GM18517 (cell line): Measurements from ENCODE around the gene ARHGEF2.
"Not testable (repeated sequence)": the region's sequence is repeated elsewhere in the genome, so short reads cannot be mapped to it uniquely, and the experiment has no call there.

Experiments
- ATAC-seq: cut with Tn5 transposase; IDR thresholded peaks from one replicate; pipeline ENCODE4 v1.9.1; 2021; ENCODE audit warnings: mild to moderate bottlenecking, moderate library complexity; ENCODE audit not compliant: unreplicated experiment

ARHGEF2 gene

DNA sequence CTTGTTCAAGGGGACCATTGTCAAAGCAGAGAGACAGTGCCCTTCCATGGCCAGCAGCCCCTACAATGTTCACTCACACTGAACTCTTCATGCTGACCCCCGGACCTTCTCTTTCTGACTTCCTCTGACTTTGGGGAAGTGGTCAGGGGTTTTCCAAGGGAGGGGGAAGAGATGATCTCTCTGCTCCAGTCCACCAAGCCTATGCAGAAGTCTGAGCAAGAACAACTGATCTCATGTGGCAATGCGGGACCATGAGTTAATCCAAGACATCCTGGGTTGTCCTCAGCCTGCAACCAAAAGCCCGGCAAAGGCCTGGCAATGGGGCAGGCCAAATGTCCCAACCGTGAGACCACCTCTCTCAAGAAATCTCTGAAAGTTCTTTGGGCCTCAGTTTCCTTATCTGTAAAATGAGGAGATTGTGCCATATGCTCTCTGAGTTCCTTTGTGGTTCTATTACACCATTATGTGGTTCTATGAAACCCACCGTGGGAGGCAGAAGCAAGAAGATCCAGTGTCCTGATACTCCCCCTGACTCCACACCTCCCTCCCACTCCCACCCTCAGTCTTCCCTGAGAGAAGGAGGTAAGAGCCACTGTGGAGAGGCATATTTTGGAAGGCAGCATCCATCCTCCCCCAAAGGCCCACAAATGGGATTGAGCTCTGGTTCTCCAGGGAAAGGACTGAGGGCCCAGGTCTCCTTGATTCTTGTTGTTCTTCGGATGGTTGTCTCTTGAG lies 11.8 kb upstream of the ARHGEF2 start:
- ATAC-seq: no peak

- ATAC-seq: no peak
These were observed 11.1 kb upstream of the ARHGEF2 start for GRCh38 chr1:155989242-155990004.

GRCh38 chr1:155984903-155985645 lies 6.7 kb upstream of the ARHGEF2 start:
- ATAC-seq: not testable (repeated sequence)

DNA sequence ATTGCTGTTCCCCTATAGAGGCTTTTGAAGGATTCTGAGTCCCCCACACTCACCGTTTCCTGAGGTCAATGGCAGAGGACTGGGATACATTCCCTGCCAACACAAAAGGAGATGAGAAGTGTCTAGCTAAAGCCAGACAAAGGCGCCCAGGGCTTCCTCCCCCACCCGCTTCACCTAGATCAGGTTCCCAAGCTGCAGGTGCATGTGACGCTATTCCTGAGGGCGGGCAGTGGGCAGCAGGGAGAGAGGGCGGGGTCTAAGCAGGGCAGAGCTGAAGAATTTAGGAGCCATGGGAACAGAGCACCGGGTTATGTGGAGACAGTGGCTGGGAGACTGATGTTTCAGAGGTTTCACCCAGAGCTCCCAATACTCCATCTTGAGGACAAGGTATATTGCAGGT lies 6.0 kb upstream of the ARHGEF2 start:
- ATAC-seq: no peak

- no peak for ATAC-seq
These were observed 5.1 kb upstream of the ARHGEF2 start for GRCh38 chr1:155983191-155984024.

DNA sequence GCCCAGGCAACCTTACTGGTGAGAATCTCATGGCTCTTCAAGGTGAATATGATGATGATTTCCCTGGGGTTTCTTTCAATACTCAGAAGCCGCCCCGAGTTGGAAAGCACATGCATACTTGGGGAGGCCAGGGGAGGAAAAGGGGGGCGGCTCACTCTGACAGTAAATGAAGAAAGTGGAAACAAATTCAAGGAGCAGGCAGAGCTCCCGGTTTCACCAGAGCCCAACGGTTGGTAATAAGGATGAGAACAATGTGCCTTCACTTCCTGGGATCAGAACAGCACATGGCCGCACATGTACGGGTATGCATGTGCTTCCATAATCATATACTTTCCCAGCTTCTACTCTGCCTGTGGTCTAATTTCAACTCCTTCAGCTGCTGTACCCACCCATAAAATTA lies 3.8 kb upstream of the ARHGEF2 start:
- no peak for ATAC-seq

GRCh38 chr1:155981266-155982088 lies 3.1 kb upstream of the ARHGEF2 start:
- no peak for ATAC-seq

GRCh38 chr1:155979597-155980343 lies 1.4 kb upstream of the ARHGEF2 start:
- ATAC-seq: no peak

GRCh38 chr1:155978973-155979429 lies 654 bp upstream of the ARHGEF2 start:
- no peak for ATAC-seq

DNA sequence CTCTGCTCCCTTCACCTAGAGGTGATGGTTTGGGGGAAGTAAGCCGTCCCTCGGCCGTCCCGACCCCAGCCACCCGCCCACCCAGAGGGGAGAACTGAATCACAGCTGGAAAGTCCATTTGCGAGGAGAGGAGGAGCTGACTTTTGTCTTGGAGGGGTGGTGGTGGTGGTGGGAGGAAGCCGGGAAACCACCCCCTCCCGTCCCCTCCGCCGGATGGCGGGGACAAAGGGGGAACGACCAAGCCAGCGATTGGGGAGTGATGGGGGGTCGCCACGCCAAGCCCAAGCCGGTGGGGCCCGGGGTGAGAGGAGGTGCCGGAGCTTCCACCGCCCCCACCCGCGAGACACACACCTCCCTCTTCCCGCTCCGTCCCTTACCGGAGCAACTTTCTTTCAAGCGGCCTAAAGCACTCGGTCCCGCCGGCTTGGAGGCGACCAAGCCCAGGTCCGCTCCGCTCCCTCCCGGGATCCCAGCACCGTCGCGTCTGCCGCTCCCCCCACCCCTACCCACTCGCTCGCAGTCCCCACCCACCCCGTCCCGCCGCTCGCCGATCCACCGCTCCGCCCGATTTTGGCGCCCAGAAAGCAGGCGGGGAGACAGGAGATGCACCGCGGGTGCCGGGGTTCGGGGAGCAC lies 540 bp downstream of the ARHGEF2 start:
- ATAC-seq: no peak

DNA sequence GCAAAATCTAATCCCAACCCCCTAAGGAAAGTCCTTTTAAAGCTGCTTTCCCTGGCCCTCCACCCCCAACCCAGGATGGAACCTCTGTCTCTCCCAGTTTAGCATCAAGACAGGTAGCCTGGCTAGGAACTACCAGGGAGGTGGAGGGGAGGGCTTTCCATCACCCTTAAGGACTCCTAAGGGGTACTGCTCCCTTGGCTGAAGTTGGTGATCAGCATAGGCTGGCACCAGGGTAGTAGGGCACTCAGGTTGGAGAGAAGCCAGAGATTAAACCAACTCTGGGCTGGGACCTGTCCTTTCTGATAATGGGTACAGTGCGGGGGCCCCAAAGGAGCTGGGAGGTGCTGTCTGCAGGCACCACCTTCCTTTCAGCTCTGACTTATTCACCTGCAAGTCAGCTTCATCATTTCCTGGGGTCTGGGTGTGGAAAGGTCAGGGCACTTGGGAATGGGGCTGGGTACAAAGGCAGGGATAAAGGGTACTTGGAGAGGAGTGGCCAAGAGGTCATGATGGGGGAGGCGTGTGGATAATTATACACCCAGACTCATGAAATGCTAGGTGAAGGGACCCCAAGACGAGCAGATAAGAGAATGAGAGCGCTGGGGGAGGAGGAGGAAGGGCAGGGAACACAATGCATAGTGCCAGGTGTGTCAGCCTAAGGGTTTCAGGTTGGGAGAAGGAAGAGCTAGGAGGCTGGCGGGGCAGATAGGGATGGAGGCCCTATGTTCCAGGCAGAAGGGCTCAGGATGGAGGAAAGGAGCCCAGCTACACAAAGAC lies 1.2 kb downstream of the ARHGEF2 start:
- no peak for ATAC-seq

- no peak for ATAC-seq
These were observed 2.1 kb downstream of the ARHGEF2 start for GRCh38 chr1:155976062-155976912.

DNA sequence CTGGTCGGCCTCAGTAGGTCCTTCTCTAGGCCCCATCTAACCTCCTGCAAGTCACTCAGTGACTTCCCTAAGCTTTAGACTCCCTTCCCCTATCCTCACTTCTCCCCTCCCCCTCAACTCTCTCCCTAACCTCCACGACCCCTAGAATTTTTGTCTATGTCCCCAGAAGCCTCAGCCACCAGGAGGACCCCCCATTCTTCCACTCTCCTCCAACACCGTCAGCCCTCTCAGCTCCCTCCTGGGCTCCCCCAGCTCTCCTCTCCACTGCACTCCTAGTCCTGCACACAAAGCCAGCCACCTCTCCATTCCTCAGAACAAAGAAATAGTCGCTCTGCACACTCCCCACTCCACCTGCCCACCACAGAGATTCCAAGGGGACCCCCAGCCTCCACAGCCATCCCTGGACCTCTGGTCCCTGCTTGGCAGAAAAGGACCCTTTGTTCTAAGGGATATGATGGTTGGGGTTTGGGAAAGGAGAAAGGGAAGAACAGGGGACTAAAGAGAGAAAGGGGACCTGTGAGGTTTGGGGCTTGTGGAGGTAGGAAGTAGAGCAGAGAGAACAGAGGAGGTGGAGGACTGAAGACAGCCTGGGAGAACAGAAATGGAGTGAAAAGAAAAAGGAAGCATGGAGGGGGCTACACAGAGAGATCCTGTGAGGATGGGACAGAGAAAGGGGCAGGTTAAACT lies 2.8 kb downstream of the ARHGEF2 start:
- no peak for ATAC-seq

- no peak for ATAC-seq
These were observed 3.9 kb downstream of the ARHGEF2 start for GRCh38 chr1:155974208-155975115.

GRCh38 chr1:155973723-155974122 lies 4.6 kb downstream of the ARHGEF2 start:
- no peak for ATAC-seq
